CD4-positive, alpha-beta T cell treated with Interleukin-17A for 1 hour (primary cell): Measurements from ENCODE around the gene CCDC116.
"Not testable (repeated sequence)": the region's sequence is repeated elsewhere in the genome, so short reads cannot be mapped to it uniquely, and the experiment has no call there.

ENCODE experiments used
- DNase-seq: peaks from one replicate; pipeline ENCODE4 v3.0.0-alpha.2; 2020

CCDC116 gene

DNA sequence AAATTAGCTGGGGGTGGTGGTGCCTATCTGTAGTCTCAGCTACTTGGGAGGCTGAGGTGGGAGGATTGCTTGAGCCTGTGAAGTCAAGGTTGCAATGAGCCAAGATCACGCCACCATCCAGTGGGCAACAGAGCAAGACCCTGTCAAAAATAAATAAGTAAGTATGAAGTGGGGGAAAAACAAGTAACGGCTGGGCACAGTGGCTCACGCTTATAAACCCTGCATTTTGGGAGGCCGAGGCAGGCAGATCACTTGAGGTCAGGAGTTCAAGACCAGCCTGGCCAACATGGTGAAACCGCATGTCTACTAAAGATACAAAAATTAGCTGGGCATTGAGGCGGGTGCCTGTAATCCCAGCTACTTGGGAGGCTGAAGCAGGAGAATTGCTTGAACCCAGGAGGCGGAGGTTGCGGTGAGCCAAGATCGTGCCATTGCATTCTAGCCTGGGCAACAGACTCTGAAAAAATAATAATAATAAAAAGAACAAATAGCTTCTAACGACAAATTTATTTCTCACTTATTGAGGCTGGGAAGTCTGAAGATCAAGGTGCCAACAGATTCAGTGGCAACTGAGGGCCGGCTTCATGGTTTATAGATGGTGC, 22.9 kb upstream of the CCDC116 start:
- not testable (repeated sequence) for DNase-seq

DNA sequence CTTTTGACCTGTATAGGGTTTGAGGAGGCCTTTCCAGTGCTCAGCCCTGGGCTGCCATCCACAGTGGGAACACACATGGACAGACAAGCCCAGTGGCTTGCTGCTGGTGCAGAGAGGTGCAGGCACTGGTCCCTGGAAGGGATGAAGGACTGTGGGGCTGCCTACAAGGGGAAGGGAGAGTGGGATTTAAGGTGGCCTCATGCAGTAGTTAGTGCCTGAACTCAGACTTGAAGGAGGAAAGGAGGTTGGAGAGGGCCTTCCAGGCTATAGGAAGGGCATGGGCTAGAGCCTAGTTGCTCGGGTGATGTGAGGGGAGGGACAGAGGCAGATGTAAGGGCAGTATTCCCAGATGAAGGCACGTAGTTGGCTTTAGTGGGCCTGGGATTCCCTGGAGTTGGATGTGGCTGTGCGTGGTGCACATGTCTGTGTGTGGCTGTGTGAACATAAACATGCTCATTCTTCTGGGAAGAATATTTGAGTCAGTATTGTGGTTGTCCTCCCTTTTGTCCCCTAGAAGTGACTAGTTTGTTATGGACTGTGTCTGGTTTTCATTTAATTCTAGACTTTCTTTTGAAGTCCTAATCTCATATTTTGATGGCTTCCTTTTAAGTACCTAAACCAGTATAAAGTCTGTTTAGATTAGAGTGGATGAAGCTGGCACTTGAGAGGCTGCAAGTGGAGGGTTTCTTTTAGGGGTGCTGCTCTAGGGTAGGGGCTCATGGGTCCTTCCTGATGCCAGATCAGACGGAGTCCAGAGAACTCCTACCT, 21.2 kb upstream of the CCDC116 start:
- no peak for DNase-seq

DNA sequence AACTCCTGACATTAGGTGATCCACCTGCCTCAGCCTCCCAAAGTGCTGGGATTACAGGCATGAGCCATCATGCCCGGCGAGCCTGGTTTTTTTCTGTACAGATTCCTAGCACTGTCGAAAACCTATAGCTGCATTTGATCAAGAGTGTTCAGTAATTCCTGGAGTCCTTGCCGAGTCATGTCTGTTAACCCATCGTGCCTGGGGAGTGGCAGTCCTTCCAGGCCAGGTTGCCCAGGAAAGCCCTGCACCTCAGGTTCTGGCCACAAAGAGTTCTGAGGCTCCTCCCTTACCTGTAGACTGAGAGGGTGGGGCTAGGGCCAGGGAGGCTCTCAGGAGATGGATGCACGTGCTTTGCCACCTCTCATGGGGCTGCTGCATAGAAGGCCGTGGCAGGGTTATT, 19.7 kb upstream of the CCDC116 start:
- no peak for DNase-seq

DNA sequence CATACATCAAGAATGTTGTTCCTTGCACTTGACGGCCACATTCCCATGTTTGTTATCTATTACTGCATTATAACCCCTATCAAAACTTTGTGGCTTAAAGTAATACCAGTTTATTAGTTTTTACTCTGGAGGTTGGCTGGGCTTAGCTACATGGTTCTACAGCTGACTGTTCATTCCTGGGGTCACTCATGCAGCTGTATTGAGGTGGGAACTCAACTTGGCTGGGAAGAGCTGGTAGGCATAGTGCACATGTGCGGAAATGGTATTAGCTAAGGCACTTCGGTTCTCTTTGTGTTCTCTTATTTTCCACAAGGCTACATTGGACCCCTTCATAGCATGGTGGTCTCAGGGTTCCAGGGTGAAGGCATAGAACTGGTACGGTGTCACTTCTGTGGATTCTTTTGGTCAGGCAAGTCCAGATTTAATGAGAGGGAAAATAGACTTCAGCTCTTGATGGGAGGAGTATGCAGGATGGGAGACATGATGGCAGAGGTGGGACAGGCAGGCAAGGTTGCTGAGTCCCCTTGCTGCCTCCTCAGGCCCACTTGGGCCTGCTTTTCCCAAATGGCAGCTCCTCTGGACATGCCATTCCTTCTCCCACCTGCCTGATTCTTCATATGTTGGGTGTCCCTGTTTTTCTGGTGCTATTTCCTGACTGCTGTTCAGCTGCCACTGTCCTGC, 18.9 kb upstream of the CCDC116 start:
- DNase-seq = no peak

DNA sequence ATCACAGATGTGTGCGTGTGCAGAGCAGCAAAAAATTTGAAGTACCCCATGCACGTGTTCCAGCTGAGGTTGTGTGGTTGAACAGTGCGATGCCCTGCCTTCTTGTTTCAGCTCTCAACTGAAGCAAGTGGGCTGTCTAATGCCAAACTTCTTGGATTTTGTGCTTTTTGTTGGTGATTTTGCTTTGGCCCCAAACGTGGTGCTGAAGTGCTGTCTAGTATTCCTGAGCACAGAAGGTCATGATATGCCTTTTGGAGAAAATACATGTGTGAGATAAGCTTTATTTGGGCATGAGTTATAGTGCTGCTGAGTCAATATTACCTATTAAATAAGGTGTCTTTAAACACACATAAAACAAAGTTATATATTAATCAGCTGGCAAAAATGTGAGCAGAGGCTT, 16.8 kb upstream of the CCDC116 start:
- no peak for DNase-seq

DNA sequence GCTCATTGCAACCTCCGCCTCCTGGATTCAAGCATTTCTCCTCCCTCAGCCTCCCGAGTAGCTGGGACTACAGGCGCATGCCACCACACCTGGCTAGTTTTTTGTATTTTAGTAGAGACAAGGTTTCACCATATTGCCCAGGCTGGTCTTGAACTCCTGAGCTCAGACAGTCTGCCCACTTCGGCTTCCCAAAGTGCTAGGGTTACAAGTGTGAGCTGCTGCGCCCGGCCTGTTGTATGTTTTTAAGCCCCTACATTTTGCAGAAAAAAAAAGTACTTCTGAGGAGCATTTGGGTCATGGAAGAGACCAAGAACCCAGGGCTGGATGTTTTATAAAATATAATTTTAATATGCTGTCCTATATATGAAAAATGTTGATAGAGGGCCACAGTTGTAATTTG, 15.2 kb upstream of the CCDC116 start:
- not testable (repeated sequence) for DNase-seq

DNA sequence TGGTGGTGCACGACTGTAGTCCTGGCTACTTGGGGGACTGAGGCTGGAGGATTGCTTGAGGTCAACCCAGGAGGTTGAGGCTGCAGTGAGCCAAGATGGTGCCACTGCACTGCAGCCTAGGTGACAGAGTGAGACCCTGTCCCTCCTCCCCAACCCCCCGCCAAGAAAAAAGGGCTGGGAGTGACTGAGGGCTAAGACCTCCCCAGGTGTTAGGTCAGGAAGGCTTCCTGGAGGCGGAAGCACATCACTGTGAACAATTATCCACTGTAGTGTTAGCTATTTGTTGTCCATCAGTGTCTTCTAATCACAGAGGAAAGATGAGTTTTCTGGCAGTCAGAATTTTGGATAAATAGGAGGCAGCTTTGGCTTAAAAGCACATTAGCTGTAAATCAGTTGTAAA, 11.5 kb upstream of the CCDC116 start:
- no peak for DNase-seq

DNA sequence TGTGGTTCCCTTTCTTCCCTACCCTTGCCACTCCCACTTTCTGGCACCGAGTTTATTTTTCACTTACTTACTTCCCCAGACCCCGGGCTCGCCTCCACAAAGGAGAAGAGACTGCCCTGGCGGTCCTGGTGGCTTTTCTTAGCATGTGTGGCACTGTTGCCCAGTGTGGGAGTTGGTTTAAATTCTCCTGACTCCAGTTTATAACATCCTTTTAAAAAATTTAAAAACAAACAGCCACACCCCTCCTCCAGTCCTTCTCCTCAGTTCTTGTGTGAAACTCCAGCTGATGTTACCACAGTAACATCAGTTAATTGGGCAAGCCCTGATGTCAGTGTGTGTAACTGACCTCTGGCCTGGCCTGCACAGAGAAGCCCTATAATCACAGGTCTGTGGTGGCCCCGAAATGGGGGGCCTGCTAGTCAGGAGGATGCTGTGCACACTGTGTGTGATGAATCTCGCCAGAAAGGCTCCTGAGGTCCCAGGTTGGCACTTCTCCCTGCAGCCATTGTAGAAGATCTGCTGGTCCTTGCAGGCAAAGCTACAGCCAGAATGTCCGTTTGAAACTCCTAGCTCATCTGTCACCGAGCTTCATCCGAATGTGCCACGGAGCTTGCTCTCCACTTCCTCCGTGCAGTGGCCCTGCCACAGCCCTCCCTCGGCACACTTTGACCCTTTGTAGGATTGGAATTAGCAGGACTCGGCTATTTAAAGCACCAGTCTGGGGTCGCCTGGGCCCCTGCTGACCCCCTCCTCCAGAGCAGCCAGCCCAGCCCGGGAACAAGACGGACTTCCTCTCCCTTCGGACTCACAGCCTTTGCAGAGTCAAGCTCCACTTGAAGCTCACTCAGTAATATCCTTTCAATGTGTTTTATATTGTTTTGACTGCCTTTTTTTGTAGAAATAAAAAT, 10.3 kb upstream of the CCDC116 start:
- no peak for DNase-seq

DNA sequence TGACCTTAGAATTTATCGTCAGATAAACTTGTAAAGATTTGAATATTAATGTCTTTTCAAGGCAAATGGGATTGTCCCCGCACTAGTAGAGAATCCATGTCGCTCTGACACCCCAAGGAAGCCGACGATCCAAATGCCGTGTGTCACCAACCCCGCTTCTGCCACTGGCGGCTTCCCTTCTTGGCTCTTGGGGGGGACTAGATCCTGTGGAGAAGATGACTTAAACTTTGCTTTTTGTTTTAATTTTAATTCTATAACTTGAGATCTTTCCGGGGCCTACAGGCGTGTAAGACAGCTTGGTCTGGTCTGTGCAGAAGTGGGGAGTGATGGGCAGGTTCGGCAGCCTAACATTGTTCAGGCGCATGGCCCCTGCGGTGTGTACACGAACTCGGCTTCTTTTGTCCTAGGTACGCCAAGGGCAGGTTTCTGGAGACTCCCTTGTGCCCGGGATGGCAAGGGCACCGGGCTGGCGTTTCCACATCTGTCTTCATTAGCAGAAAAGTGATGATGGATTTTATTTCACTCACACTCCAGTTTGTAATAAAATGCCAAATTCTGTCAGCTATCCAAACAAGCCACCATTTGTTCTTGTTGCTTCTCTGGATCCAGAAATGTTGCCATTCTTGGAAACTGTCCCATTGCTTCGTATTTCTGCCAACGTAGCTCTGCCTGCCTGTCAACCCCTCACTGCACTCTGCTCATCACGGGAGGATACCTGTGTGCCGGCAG, 9.5 kb upstream of the CCDC116 start:
- DNase-seq = no peak

DNA sequence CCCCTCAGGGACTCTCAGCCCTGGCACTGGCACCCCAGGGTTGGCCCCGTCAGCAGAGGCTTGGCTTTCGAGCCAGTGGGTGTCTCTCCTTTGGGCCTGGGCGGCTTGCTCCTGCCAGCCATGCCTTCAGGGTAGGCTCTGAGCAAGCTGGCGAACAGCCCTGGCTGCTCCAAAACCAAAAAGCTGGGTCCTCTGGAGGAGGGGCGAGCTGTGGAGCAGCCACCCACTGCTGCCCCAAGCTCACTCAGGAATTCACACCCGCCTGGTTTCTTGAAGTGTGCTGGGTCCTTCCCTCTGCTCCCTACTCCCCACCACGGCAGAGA, 9.0 kb upstream of the CCDC116 start:
- no peak for DNase-seq

DNA sequence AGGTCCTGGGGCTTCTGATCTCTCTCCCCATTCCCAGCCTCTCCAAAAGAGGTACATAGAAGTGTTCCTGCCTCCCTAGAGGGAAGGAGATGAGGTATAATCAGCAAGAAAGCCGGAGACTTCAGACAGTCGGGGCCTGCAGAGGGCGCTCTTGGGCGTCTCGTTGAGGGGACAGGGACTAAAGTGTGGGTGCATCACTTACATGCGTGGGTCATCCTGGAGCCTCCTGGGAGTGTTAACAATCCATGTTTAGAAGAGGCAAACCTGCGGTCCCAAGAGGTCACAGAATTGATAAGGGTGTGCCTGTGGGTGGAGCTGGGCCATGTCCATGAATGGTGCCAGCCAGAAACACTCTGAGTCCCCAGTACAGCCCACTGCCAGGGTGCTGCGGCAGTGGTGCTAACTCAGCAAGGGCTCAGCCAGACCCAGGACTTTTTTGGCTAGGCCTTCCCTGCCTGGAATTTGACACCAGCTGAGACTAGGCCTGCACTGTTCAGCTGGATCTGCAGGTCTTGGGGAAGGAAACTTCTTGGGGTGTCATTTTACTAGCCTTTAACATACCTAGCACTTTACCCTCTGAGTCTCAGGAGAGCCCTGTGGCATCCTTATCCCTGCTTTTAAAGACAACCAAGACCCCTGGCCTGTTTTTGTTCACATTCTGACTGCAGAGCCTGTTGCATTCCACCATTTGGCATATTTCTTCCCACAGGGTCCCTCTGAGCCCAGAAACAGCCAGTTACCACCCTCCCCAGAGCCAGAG, 8.3 kb upstream of the CCDC116 start:
- DNase-seq = peak; percentile 50

DNA sequence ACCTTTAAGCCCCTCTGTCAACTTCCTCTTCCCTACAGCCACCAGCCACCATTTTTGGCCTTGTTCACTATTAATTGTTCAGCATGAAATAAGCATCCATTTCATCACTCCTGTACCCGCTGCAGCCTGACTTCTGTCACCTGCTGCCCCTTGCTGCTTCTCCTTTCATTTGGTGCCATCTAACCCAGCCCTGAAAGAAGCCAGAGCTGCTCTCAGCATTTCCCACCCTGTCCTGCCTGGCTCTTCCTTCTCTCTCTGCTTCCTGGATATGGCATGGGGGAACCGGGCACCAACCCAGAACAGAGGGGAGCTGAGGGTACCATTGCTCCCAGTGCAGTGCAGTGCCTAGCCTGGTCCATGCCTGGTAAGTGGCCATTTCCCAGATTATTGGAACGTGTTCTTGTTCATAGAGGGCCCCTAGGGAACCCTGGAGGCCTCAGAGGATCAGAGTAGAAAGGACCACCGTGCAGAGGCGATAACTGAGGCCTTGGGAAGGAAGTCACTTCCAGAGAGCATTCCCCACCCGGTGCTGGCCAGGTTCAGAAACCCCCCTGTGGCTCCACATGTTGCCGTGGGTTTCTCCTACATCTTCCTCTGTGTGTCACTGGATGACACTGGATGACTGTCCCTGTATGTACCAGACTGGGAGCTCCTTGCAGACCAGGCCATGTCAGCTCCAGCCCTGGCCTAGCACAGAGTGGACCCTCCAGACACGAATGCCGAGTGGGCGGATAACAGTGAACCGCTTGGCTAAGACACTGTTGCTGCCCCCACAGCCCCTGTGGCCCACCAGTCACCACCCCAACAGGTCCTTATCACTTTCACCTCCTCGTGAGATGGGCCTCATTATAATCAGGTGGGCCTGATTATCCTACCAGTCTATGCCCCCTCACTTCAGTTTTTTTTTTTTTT, 7.4 kb upstream of the CCDC116 start:
- no peak for DNase-seq

DNA sequence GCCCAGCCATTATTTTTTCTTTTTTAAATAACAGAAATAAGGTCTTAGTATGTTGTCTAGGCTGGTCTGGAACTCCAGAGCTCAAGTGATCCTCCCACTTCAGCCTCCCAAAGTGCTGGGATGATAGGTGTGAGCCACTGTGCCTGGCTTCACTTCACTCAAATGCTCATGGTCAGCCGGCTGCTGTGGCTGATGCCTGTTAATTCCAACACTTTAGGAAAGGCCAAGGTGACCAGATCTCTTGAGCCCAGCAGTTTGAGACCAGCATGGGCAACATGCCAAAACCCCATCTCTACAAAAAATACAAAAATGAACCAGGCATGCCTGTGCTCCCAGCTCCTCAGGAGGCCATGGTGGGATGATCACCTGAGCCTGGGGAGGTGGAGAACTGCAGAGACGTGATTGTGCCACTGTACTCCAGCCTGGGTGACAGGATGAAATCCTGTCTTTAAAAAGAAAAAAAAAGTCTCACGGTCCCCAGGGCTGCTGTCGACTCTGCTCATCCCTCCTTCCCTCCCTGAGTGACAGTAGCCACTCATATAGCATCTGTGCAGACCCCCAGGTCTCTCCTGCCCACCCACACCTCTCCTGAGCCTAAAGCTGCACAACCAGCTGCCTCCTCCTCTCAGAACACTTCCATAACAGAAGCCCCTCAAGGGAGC, 6.4 kb upstream of the CCDC116 start:
- no peak for DNase-seq

DNA sequence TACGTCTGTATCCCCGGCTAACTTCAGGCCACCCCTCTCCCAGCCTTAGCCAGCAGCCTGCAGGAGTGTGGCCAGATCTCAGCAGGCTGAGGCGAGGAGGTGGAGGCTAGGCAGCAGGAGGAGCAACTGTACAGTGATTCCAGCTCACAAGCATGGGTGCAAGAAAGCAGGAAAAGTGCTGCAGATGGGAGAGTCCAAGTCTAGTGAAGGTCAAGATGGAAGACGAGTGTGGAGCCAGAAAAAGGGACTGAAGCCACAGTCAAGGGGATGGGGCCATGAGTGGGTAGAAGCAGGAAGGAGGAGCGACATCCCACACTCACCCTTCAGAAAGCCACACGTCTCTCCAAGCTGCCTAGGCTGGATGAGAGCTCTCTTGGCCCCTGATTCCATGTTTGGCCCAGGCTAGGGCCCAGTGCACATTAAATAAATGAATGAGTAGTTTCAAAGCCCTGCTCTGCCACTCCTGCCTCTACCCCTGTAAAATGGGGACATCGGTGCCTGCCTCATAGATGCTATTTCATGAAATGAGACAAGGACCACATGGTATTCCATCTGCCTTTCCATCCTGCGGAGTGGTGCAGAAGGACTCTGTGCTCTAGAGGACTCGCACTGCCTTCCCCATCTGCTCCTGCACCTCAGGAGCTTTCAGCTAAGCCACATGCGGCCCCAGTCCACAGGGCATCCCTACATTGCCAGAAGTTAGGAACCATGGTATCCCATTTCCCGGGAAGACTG, 5.7 kb upstream of the CCDC116 start:
- DNase-seq = no peak

DNA sequence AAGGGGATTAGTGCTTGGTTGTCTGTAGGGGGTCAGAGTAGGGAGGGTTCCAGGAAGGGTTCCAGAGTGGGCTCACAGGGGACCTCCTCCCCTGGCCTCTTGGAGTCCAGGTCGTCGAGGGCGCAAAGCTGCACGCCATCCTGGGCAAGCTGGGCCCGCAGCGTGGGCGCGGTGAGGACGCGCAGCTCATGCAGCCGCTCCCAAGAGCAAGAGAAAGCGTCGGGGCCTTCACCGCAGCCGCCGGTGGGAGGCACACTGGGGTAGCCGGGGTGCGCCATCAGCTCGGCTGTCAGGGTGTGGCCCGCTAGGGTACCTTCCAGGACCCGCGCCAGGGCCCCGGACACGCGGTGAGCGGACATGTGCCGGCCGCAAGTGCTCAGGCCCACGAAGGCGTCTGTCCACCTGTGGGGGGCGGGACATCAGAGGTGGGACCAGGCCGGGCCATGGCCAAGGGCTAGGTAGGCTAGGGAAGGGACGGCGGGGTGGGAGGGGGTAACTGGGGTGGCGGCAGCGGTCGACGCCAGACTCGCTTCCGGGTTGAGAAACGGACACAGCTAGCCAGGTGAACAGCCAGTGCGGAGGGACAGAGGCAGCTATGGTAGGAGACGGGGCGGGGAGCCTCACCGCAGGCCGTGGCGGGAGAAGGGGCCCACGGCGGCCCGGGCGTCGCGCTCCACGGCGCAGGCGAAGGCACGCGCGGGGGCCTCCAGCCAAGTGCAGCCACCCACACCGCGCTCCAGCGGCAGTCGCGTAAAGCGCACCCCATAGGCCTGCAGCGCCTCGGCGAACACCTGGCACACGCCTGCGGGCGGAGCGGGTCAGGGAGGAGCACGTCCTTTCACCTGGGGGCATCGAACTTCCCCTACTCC, 3.9 kb upstream of the CCDC116 start:
- no peak for DNase-seq

DNA sequence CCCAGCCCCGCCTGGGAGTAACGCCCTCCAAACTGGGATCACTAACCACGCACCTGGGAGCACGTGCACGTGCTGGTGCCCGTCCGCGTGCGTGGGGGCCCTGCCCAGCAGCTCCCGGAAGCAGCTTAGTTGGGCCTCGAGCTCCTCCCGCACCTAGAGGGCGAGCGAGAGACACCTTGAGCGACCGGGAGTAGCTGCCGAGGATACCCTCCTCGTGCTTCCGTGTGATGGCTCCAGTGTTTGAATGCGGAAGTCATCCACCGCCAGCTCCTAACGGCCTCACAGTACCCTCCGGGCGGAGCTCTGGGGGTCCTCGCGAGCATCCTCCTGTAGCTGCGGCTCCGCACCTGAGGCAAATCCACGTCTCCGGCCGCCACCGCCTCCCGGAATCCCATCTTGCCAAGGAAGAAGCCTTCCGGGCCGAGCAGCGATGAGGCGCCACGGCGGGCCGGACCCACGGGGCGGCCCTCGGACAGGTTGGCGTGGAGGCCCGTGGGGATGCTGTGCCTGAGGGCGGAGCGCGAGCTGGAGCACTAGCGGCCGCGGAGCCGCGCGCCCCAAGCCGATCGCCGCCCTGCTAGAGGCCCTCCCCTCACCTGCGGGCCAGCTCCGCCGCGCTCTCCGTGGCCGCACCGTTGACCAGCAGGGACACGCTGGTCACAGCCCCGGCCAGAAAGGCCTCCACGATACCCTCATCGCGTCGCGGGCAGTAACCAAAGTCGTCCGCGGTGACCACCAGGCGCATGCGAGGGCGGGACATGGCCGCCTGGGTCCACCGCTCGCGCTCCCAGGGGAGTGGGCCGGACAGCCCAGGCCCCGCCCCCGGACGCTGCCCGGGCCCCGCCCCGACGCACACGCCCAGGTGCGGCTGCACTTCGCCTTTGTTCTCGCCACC, 3.1 kb upstream of the CCDC116 start, which contains the start of gene YDJC:
YDJC (minus strand) TSS at position 768 of the 895 bp plus-strand sequence; CDS start at position 760, 8 bp downstream.
- peak; percentile 94 for DNase-seq

DNA sequence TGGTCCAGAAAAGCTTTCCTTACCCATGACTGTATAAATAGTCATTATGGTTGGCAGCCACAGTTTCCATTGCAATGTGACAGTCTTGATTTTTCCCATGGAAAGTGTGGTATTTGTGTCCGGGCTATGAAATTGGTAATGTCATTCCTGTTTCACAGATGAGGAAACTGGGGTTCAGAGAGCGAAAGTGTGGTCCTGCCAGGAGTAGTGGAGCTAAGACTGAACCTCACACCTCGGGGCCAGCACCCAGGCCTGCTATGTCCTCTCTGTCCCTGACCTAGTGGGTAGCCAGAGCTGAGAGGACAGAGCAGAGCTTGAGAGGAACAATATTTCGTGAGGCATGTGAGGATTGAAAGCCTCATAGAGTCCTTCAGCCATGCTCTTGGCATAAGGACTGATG, 1.5 kb upstream of the CCDC116 start:
- DNase-seq = no peak
